B cell (primary cell): ENCODE measurements around the gene PALD1.

Experiments
- CTCF ChIP-seq: fragments of 200-600 bp; IDR thresholded peaks from one replicate; pipeline ENCODE4 v1.8.0; 2022; ENCODE audit warnings: antibody characterized with exemption, mild to moderate bottlenecking
- EZH2 ChIP-seq: IDR thresholded peaks from 2 replicates; pipeline ENCODE4 v1.6.1; 2012; ENCODE audit warnings: borderline replicate concordance, low read depth, mild to moderate bottlenecking, moderate library complexity, low read length; ENCODE audit not compliant: insufficient read depth, poor library complexity, severe bottlenecking

- TF ChIP-seq CTCF (no peak), EZH2 (no peak)
These were observed 25.2 kb downstream of the PALD1 start for GRCh38 chr10:70503776-70504175.
